IPS-20b (cell line): Measurements from ENCODE around the gene ABHD16A.
"Not testable (repeated sequence)": the region's sequence is repeated elsewhere in the genome, so short reads cannot be mapped to it uniquely, and the experiment has no call there.

Experiments used
- H3K27ac ChIP-seq: one replicate; pipeline ENCODE4 v1.5.1; 2013; ENCODE audit warnings: low read length
- H3K27me3 ChIP-seq: 2 replicates; pipeline ENCODE4 v1.6.1; 2013; ENCODE audit warnings: mild to moderate bottlenecking, low read length, inconsistent platforms; ENCODE audit not compliant: insufficient read depth
- H3K36me3 ChIP-seq: 2 replicates; pipeline ENCODE4 v1.6.1; 2013; ENCODE audit warnings: low read depth, mild to moderate bottlenecking, inconsistent platforms, low read length, moderate library complexity; ENCODE audit not compliant: insufficient read depth
- H3K4me1 ChIP-seq: 2 replicates; pipeline ENCODE4 v1.6.1; 2013; ENCODE audit warnings: mild to moderate bottlenecking, control low read depth, inconsistent platforms, low read length, moderate library complexity; ENCODE audit not compliant: insufficient read depth
- H3K4me3 ChIP-seq: 2 replicates; pipeline ENCODE4 v1.5.1; 2013; ENCODE audit warnings: mild to moderate bottlenecking, low read length, inconsistent platforms
- H3K9ac ChIP-seq: 2 replicates; pipeline ENCODE4 v1.6.1; 2013; ENCODE audit warnings: low read depth, mild to moderate bottlenecking, inconsistent platforms, low read length, moderate library complexity
- H3K9me3 ChIP-seq: 2 replicates; pipeline ENCODE4 v1.6.1; 2013; ENCODE audit warnings: mild to moderate bottlenecking, low read depth, low read length, inconsistent platforms; ENCODE audit not compliant: insufficient read depth

Gene ABHD16A

GRCh38 chr6:31709157-31709556, 6.0 kb upstream of the ABHD16A start:
- not testable (repeated sequence) for H3K4me3 ChIP-seq, H3K27me3 ChIP-seq, H3K9me3 ChIP-seq, H3K36me3 ChIP-seq, H3K9ac ChIP-seq, H3K27ac ChIP-seq
- H3K4me1 ChIP-seq: peaks cover 11% of the 10 kb centered on the region; the same call in 1 of the 2 replicates

GRCh38 chr6:31708224-31708623, 5.1 kb upstream of the ABHD16A start:
- no peak overlapping the region for H3K9ac ChIP-seq
- no peaks in the 10 kb centered on the region for H3K27me3 ChIP-seq

GRCh38 chr6:31707701-31708100, 4.6 kb upstream of the ABHD16A start:
- no peak overlapping the region for H3K27ac ChIP-seq
- H3K9ac ChIP-seq: no peak overlapping the region
- H3K4me3 ChIP-seq: no peak overlapping the region
- H3K4me1 ChIP-seq: no peaks in the 10 kb centered on the region
- H3K27me3 ChIP-seq: no peaks in the 10 kb centered on the region
- H3K36me3 ChIP-seq: no peaks in the 10 kb centered on the region
- H3K9me3 ChIP-seq: no peaks in the 10 kb centered on the region

More at GRCh38 chr6:31708224-31708623, 5.1 kb upstream of the ABHD16A start:
- Histone ChIP-seq H3K9me3 (no peaks in the 10 kb centered on the region), H3K36me3 (no peaks in the 10 kb centered on the region), H3K4me3 (no peak overlapping the region), H3K27ac (no peak overlapping the region), H3K4me1 (peaks cover 1% of the 10 kb centered on the region; the same call in 1 of the 2 replicates)

GRCh38 chr6:31706599-31706998, 3.5 kb upstream of the ABHD16A start, which contains the start of gene LY6G6F:
Gene LY6G6F (plus strand): TSS chr6:31706866. CDS start chr6:31706907, 41 bp downstream.
- Histone ChIP-seq H3K36me3 (no peaks in the 10 kb centered on the region), H3K27me3 (no peaks in the 10 kb centered on the region), H3K27ac (no peak within 1 kb of the TSS), H3K9me3 (no peaks in the 10 kb centered on the region), H3K4me1 (peaks cover 5% of the 10 kb centered on the region; the same call in 1 of the 2 replicates), H3K4me3 (no peak within 1 kb of the TSS), H3K9ac (no peak within 1 kb of the TSS)

GRCh38 chr6:31705931-31706330, 2.8 kb upstream of the ABHD16A start:
- no peak overlapping the region for H3K27ac ChIP-seq
- no peak overlapping the region for H3K4me3 ChIP-seq
- no peaks in the 10 kb centered on the region for H3K36me3 ChIP-seq
- H3K4me1 ChIP-seq: peaks cover 5% of the 10 kb centered on the region; the same call in 1 of the 2 replicates
- no peaks in the 10 kb centered on the region for H3K9me3 ChIP-seq
- no peak overlapping the region for H3K9ac ChIP-seq
- H3K27me3 ChIP-seq: no peaks in the 10 kb centered on the region

- H3K36me3 ChIP-seq: peaks cover 18% of the 10 kb centered on the region; the same call in 1 of the 2 replicates
- H3K4me3 ChIP-seq: peak overlapping the region; percentile 91
- H3K27ac ChIP-seq: no peak overlapping the region
- H3K27me3 ChIP-seq: no peaks in the 10 kb centered on the region
- H3K9me3 ChIP-seq: no peaks in the 10 kb centered on the region
- H3K9ac ChIP-seq: peak overlapping the region; percentile 91
- peaks cover 5% of the 10 kb centered on the region; the same call in 1 of the 2 replicates for H3K4me1 ChIP-seq
Observed at GRCh38 chr6:31702405-31702818, 712 bp downstream of the ABHD16A start.

GRCh38 chr6:31701666-31702404, 1.3 kb downstream of the ABHD16A start:
- H3K36me3 ChIP-seq: peaks cover 20% of the 10 kb centered on the region
- peaks cover 5% of the 10 kb centered on the region; the same call in 1 of the 2 replicates for H3K4me1 ChIP-seq
- H3K9me3 ChIP-seq: no peaks in the 10 kb centered on the region
- H3K9ac ChIP-seq: peak overlapping the region; percentile 91
- no peaks in the 10 kb centered on the region for H3K27me3 ChIP-seq
- peak overlapping the region; percentile 91 for H3K4me3 ChIP-seq
- no peak overlapping the region for H3K27ac ChIP-seq

- H3K27ac ChIP-seq: no peak overlapping the region
- H3K27me3 ChIP-seq: no peaks in the 10 kb centered on the region
- H3K9me3 ChIP-seq: no peaks in the 10 kb centered on the region
- H3K4me3 ChIP-seq: no peak overlapping the region
- peaks cover 5% of the 10 kb centered on the region; the same call in 1 of the 2 replicates for H3K4me1 ChIP-seq
- peaks cover 28% of the 10 kb centered on the region for H3K36me3 ChIP-seq
- no peak overlapping the region for H3K9ac ChIP-seq
Observed at GRCh38 chr6:31700740-31701401, 2.3 kb downstream of the ABHD16A start.

- Histone ChIP-seq H3K4me1 (peaks cover 5% of the 10 kb centered on the region; the same call in 1 of the 2 replicates), H3K27me3 (no peaks in the 10 kb centered on the region), H3K9ac (no peak overlapping the region), H3K27ac (no peak overlapping the region), H3K9me3 (no peaks in the 10 kb centered on the region), H3K36me3 (peaks cover 51% of the 10 kb centered on the region), H3K4me3 (no peak overlapping the region)
Observed at GRCh38 chr6:31697555-31697954, 5.6 kb downstream of the ABHD16A start.

- H3K9me3 ChIP-seq: no peaks in the 10 kb centered on the region
- H3K4me1 ChIP-seq: no peaks in the 10 kb centered on the region
- no peak overlapping the region for H3K9ac ChIP-seq
- H3K27ac ChIP-seq: no peak overlapping the region
- peaks cover 71% of the 10 kb centered on the region for H3K36me3 ChIP-seq
- H3K27me3 ChIP-seq: no peaks in the 10 kb centered on the region
- H3K4me3 ChIP-seq: no peak overlapping the region
Observed at GRCh38 chr6:31693535-31693934, 9.6 kb downstream of the ABHD16A start.

GRCh38 chr6:31692886-31693285, 10.2 kb downstream of the ABHD16A start:
- Histone ChIP-seq H3K4me1 (no peaks in the 10 kb centered on the region), H3K36me3 (peaks cover 78% of the 10 kb centered on the region), H3K9ac (no peak overlapping the region), H3K27ac (no peak overlapping the region), H3K4me3 (no peak overlapping the region), H3K27me3 (no peaks in the 10 kb centered on the region), H3K9me3 (no peaks in the 10 kb centered on the region)

- Histone ChIP-seq H3K4me3 (no peak overlapping the region), H3K9me3 (no peaks in the 10 kb centered on the region), H3K4me1 (no peaks in the 10 kb centered on the region), H3K27ac (no peak overlapping the region), H3K9ac (no peak overlapping the region), H3K27me3 (no peaks in the 10 kb centered on the region), H3K36me3 (peaks cover 77% of the 10 kb centered on the region)
Observed at GRCh38 chr6:31692353-31692752, 10.8 kb downstream of the ABHD16A start.
